Pancreas (tissue), 10 donors: ENCODE results near the gene SPATA31C2. TPM values are rescaled to one million over a fixed set of nuclear protein-coding genes. Genes with fewer than 3 reads are reported as not detected.
"Not testable (repeated sequence)": the region's sequence is repeated elsewhere in the genome, so short reads cannot be mapped to it uniquely, and the experiment has no call there.

Experiments
- ATAC-seq, 4 donors: fragments of 200-7000 bp; cut with Tn5 transposase; one replicate each; pipeline versions ENCODE4 v1.8.0 to v1.9.1; 2020; ENCODE audit warnings: mild to moderate bottlenecking in 4 of 4, moderate library complexity in 4 of 4
- DNase-seq, 6 donors: peaks; one replicate each; pipeline ENCODE4 v3.0.0-alpha.2; 2020
- FAIRE-seq: peaks from 2 replicates; lab custom pipeline; 2012; peaks lifted over from hg19 to GRCh38; lab: Jason Lieb, UNC
- H3K27ac ChIP-seq, 4 donors: fragments of 200-600 bp; sonication (generic); 1 replicate in 3 of 4; 2 replicates in 1 of 4; pipeline versions ENCODE4 v1.5.0 to v1.8.0; 2020
- H3K27me3 ChIP-seq, 4 donors: fragments of 200-600 bp; one replicate each; pipeline ENCODE4 v1.8.0; 2021
- H3K36me3 ChIP-seq, 3 donors: fragments of 200-600 bp; sonication (generic) in 1 of 3; one replicate each; pipeline versions ENCODE4 v1.5.0 to v1.8.0; 2020 to 2021
- H3K4me1 ChIP-seq, 3 donors: fragments of 200-600 bp; one replicate each; pipeline ENCODE4 v1.8.0; 2021
- H3K4me3 ChIP-seq, 4 donors: fragments of 200-600 bp; sonication (generic) in 2 of 4; one replicate each; pipeline versions ENCODE4 v1.5.0 to v1.8.0; 2020 to 2021
- H3K9me3 ChIP-seq, 4 donors: fragments of 200-600 bp; one replicate each; pipeline ENCODE4 v1.8.0; 2021
- CTCF ChIP-seq, 4 donors: fragments of 200-600 bp; sonication (generic) in 3 of 4; IDR thresholded peaks; one replicate each; pipeline versions ENCODE4 v1.5.0 to v1.8.0; 2021; ENCODE audit warnings: antibody characterized with exemption in 4 of 4
- WGBS, 2 donors: extraction: QIAGEN DNeasy Blood & Tissue Kit; methylation state at CpG; one replicate each; pipeline ENCODE4 v1.1.7; 2013; 5-methylcytosine and 5-hydroxymethylcytosine counted together
- intact Hi-C, 3 donors: fragments of 100-400 bp; cut with DNase I; formaldehyde crosslinking; loops; one replicate each; pipeline versions ENCODE4 v1.11.1 to v1.14.2; 2022
- polyA plus RNA-seq, 2 donors: library from polyadenylated mRNA; stranded (reverse); fragments of 200-250 nt; gene quantifications; one replicate each; pipeline ENCODE4 v1.2.3, GENCODE V29; 2013
- total RNA-seq, 6 donors: library from RNA; stranded (reverse); fragmentation: NEBNext Ultra II Directional in 4 of 6; extraction: Animal tissue kit (Norgen Biotek cat#: 25700) in 4 of 6; gene quantifications; one replicate each; pipeline versions ENCODE4 v1.2.1 to v1.2.4, GENCODE V29; 2021 to 2023
- donor health status: healthy with polysubstance abuse.
- donor health status: DM: no; HTN: no; CAD: no; lungs with moderate emphysema.
- donor health status: DM: no; HTN: no; CAD: no.
- donor health status: control.
- donor health status: control.
- donor health status: Bipolar disorder and iron deficiency.
- donor health status: DM: yes; HTN: yes; CAD: no.
- donor health status: DM: no; HTN: no; CAD: no.
- donor health status: DM: no; HTN: no; CAD: no.
- donor health status: DM: yes; HTN: yes; CAD: no.

The SPATA31C2 gene
- total and polyA plus RNA-seq, 8 donors: not detected

GRCh38 chr9:88118121-88118520 lies 20.2 kb downstream of the SPATA31C2 start:
- H3K36me3 ChIP-seq, intact Hi-C loops, FAIRE-seq, H3K4me3 ChIP-seq, H3K27me3 ChIP-seq, H3K9me3 ChIP-seq, H3K4me1 ChIP-seq, H3K27ac ChIP-seq: not testable (repeated sequence)
- WGBS, 2 donors: 24 to 33% methylated on average over 5 of the region's 5 CpGs
- ATAC-seq (peak in 2 of 4 donors; percentile 67 to 75), DNase-seq (peak in 2 of 6 donors; percentile 34 to 36)

- not testable (repeated sequence) for FAIRE-seq, H3K4me1 ChIP-seq, H3K9me3 ChIP-seq, H3K4me3 ChIP-seq, H3K27ac ChIP-seq, H3K27me3 ChIP-seq, H3K36me3 ChIP-seq, ATAC-seq
- intact Hi-C loops: loop anchor here in 1 of 3 donors (5.0 kb wide), 1 partner anchor 168 kb away; no protein-coding TSS in a partner anchor
- WGBS, 2 donors: 92 to 93% methylated on average over 13 of the region's 13 CpGs
- peak in 1 of 6 donors; percentile 39 for DNase-seq
These were observed 23.2 kb downstream of the SPATA31C2 start for GRCh38 chr9:88114968-88115612.

GRCh38 chr9:88114283-88114967 lies 23.9 kb downstream of the SPATA31C2 start:
- not testable (repeated sequence) for FAIRE-seq, ATAC-seq
- intact Hi-C loops: loop anchor here in 1 of 3 donors (5.0 kb wide), 1 partner anchor 167 kb away; no protein-coding TSS in a partner anchor

GRCh38 chr9:88113156-88114130 lies 24.8 kb downstream of the SPATA31C2 start:
- not testable (repeated sequence) for H3K4me3 ChIP-seq, FAIRE-seq, H3K27me3 ChIP-seq, H3K36me3 ChIP-seq, ATAC-seq, H3K9me3 ChIP-seq, H3K27ac ChIP-seq, H3K4me1 ChIP-seq
- intact Hi-C loops: loop anchor here in 1 of 3 donors (5.0 kb wide), 1 partner anchor 166 kb away; no protein-coding TSS in a partner anchor
- 90 to 96% methylated on average over 36 to 38 of the region's 38 CpGs for WGBS, 2 donors
- DNase-seq: peak in 1 of 6 donors; percentile 46

More at GRCh38 chr9:88114283-88114967, 23.9 kb downstream of the SPATA31C2 start:
- H3K36me3 ChIP-seq, H3K27ac ChIP-seq, H3K4me3 ChIP-seq, H3K9me3 ChIP-seq, H3K4me1 ChIP-seq, H3K27me3 ChIP-seq: not testable (repeated sequence)
- DNase-seq: peak in 1 of 6 donors; percentile 36
- 87 to 95% methylated on average over 14 to 15 of the region's 17 CpGs for WGBS, 2 donors

- no peak for TF ChIP-seq CTCF (IDR thresholded peaks at IDR 0.05)
- H3K4me3 ChIP-seq: no peak overlapping the region
- H3K27me3 ChIP-seq: no peaks in the 10 kb centered on the region
- 80 to 85% methylated on average over 3 of the region's 3 CpGs for WGBS, 2 donors
- H3K4me1 ChIP-seq: no peaks in the 10 kb centered on the region
- H3K36me3 ChIP-seq: no peaks in the 10 kb centered on the region
- intact Hi-C loops: loop anchor here in 1 of 3 donors (5.0 kb wide), 1 partner anchor 163 kb away; no protein-coding TSS in a partner anchor
- no peak overlapping the region for H3K27ac ChIP-seq
- FAIRE-seq: no peak
- no peak for DNase-seq
- ATAC-seq: no peak
- H3K9me3 ChIP-seq: no peaks in the 10 kb centered on the region
These were observed 28.2 kb downstream of the SPATA31C2 start for GRCh38 chr9:88110026-88110425.

- WGBS, 2 donors: 86 to 94% methylated on average over 4 of the region's 4 CpGs
- FAIRE-seq: no peak
- H3K4me1 ChIP-seq: no peaks in the 10 kb centered on the region
- H3K27ac ChIP-seq: no peak overlapping the region
- intact Hi-C loops: loop anchor here in 2 of 3 donors (10.0 kb wide), 1 partner anchor 466 kb away; no protein-coding TSS in a partner anchor
- H3K36me3 ChIP-seq: no peaks in the 10 kb centered on the region
- H3K27me3 ChIP-seq: no peaks in the 10 kb centered on the region
- H3K4me3 ChIP-seq: no peak overlapping the region
- no peak for ATAC-seq
- TF ChIP-seq CTCF (IDR thresholded peaks at IDR 0.05): no peak
- no peak for DNase-seq
- H3K9me3 ChIP-seq: no peaks in the 10 kb centered on the region
These were observed 29.5 kb downstream of the SPATA31C2 start for GRCh38 chr9:88108779-88109178.
